Fibroblast of skin of back (primary cell): ENCODE results near the gene ARHGAP24. TPM values are rescaled to one million over a fixed set of nuclear protein-coding genes. Genes with fewer than 3 reads are reported as not detected.

Experiments
- DNase-seq: peaks from one replicate; pipeline ENCODE4 v3.0.0-alpha.2; 2013
- polyA plus RNA-seq, 2 experiments: library from polyadenylated mRNA; unstranded; fragments of 120-200 nt; gene quantifications; one replicate each; pipeline ENCODE4 v1.2.1, GENCODE V29; 2013; ENCODE audit not compliant: insufficient read length in 2 of 2

ARHGAP24 gene
- polyA plus RNA-seq (2013, experiment 1 of 2; ENCODE audit: insufficient read length) = 23.1 TPM
- 19.4 TPM for polyA plus RNA-seq (2013, experiment 2 of 2; ENCODE audit: insufficient read length)

DNA sequence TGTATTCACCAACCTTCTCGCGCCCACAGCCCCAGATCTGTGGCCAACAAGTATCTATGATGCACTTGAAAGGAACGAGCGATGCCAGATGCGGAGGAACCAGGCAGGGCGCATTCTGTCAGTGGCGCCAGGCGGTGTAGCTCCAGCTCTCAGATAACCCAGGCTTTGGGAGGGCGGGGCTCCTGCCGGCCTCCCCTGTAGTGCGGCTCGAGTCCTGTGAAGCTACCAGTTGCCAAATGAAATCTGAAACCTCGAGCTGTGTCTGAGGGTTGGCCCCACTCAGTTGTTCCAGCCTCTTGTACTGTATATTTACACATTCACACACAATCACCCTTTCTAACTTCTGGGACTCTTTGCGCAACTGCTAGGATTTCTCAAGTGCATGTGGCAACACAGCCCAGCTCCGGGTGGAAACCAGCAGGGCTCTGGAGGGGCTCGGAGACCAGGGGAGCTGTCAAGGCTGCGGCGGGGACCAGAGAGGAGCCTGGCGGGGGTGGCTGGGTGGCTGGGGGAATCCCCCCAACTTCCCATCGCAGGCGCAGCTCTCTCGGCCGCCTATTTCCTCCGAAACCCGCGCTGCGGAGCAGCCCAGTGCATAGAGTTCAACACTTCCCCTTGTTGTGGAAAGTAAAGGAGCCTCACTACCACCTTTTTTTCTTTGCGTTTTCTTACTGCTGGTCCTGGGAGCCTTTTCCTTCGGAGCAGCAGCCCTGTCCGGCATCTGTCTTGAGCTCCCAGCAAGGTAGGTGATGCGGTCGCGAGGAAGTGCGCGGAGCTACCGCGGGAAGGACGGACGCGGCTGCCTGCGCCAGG is at the start of gene ARHGAP24:
Gene ARHGAP24 (plus strand): TSS at position 333 of the 813 bp plus-strand sequence.
- peak; percentile 91 for DNase-seq

- no peak for DNase-seq
Measured at GRCh38 chr4:85426366-85426765, 48.6 kb upstream of the ARHGAP24 start.

DNA sequence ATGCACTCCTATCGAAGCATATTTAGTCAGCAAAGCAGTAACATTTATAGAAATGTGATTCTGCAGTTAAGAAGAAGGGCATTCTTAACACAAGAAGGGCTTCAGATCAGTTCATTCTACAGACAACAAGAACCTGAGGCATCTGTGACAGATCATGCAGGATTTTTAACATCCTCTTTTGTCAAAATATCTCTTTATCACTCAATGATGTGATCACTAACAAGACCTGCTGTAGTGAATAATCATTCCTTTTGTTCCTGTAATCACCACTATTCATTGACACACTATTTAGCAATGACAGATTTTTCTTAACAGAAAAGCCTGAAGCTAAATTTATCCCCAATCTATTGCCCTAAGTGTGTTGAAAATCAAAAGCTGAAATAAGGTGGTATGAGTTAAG is 47.8 kb upstream of the ARHGAP24 start:
- no peak for DNase-seq

GRCh38 chr4:85430226-85430625 is 44.7 kb upstream of the ARHGAP24 start:
- no peak for DNase-seq

- no peak for DNase-seq
Measured at GRCh38 chr4:85430697-85431096, 44.3 kb upstream of the ARHGAP24 start.

GRCh38 chr4:85431156-85431555 is 43.8 kb upstream of the ARHGAP24 start:
- DNase-seq = no peak

DNA sequence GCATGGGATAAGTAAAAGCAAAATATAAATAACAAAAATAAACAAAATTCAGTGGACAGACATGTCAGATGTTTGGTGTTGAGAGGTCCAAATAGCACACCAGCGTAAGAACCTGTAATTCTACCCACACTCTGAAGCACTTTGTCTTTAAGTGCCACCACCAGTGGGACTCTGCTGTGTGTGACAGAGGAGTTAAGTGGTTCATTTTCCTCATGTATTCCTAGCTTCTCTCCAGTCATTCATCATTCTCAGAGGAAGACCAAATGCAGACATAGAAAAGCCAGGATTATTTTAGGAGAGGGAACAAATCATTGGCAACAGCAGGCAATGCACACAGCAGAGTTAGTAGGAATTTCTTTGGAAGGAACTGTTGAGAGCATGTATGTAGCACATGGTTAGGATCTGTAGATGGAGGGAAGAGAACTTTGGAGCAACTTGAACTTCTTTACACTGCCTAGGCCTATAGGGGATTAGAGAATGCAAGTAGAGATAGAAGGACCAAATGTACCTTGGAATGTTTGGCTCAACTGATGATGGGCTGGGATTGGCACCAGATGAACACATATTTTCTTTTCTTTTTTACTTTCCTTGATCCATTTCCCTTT is 43.0 kb upstream of the ARHGAP24 start:
- no peak for DNase-seq

DNA sequence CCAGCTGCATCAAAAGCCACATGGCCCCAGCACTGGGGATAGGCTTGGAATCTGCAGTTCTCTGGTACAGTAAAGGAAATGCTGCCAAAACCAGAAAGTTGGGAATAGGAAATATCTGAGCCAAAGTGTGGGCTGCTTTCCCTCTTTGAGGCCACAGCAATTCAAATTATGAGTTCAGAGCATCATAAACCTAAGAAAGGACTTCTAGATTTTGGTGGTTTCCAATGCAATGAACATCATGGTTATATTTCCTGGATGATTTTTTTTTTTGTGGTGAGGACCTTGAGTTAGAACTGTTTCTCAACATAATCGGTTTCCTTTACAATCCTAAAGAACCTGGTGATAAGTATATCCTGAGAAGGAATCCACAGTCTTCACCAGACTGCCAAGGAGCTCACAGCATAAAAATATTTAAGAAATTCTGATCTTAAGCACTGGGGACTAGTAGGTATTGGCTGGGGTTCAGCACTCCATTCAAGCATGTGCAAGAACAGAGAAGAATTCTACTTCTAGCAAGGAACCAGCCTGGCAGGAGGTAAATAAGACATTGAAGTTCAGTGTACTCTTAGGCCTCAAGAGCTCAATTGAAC is 29.8 kb upstream of the ARHGAP24 start:
- DNase-seq = no peak

DNA sequence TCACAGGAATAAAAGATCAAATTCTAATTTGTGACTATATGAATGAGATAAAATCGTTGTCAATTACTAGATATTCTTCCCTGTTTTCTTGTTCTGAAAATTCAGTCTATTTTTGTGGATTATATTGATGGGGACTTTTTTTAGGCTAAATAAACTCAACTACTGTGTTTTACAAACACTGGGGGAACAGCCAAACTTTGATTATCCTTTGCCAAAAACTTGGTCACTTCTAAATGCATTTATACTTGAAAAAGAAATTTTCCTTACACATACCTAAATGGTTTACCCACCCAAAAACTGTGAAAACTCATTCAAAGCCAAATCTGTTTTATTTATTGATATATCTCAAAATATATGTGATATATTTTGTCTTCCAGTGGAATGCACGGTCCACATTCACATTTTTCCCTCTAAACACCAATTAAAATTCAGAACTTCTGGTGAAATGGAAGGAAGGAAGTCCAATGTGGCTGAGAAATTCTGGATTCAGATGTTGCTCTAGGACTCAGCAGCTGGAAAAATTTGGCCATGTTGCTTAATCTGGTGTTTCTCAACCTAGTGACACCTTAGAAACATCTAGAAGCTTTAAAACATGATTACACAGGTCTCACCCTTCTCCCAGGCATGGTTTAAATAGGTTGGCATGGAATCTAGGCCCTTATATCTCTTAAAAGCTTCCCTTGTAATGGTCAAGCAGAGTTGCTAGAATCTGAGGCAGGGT is 28.6 kb upstream of the ARHGAP24 start:
- no peak for DNase-seq

GRCh38 chr4:85448906-85449890 is 25.8 kb upstream of the ARHGAP24 start:
- no peak for DNase-seq

DNA sequence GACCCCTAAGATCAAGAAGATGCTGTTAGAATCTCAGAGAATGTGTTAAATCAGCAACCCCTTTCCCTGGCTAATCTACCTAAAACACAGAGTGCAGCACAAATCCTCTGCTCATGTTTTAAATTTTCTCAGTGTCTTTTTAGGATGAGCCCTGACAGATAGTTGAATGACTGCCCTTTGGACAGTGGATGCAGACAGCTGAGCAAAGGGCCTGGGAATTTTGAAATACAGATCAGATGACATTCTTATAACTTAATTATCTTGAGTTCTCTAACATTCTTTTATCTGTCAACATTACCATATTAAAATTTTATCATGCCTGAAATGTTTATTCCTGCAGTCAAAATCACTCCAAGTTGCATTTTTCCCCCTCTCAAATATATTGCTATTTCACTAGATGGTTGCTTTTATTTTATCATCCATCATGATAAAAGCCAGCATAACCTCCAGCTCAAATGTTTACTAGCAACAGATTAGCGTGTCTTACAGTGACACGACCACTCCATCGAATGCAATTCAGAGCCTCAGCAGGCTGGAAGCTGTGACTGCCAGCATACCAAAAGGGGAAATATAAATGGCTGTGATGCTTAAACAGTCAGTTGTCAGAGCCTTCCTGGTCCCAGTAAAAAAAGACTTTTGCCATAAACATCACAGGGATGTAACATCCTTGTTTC is 22.8 kb upstream of the ARHGAP24 start:
- no peak for DNase-seq

GRCh38 chr4:85455942-85456341 is 19.0 kb upstream of the ARHGAP24 start:
- DNase-seq = no peak

DNA sequence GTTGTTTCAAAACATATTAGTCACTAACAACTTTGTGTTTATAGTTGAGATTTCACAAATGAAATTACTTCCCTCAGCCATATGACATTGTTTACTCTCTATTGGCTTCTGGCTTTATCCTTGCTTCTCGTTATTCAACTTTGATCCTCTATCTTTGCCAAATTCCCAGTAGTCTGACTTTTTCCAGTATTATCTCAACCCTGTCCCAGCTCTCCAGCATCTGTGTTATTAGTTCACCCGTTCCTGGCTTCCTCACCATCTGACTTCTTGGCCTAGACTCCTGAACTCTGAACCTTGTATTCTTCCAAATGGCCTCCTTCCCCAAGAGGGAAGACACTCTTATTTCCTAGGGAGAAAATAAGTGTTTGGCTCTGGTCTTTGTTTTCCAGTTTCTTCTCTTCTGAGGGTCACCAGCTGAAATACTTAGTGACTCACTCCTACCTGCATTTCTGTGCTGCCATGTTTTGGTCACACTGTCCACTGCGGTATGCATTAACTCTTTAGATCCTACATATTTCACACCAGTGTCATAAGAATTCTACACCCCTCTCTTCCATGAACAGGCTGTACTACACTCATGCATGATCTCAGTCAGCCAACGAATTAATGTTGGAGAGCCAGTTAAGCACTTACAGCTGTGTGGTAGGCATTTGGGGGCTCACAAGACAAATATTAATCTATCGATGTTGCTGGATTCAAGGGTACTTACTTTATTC is 17.0 kb upstream of the ARHGAP24 start:
- DNase-seq = no peak

GRCh38 chr4:85459736-85460135 is 15.2 kb upstream of the ARHGAP24 start:
- no peak for DNase-seq

- no peak for DNase-seq
Measured at GRCh38 chr4:85474356-85474755, 594 bp upstream of the ARHGAP24 start.

- no peak for DNase-seq
Measured at GRCh38 chr4:85475631-85476233, 782 bp downstream of the ARHGAP24 start.

DNA sequence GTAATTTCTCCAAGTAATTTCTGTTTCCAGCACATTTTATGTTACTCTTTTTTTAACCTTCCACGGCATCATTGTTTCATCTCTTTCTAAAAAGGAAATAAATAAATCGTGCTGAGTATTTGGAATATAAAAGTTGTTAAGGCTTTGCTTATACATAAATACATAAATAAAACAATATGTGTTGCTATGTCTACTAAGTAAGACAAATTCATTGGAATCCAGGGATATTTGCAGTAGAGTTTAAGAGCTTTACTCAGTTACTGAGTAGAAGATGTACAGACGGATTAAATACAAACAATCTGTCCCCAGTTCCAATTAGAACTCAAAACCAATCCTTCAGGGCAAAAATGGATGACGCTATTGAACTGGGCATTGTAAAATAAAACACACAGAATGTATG is 1.4 kb downstream of the ARHGAP24 start:
- DNase-seq = no peak

GRCh38 chr4:85477534-85477933 is 2.6 kb downstream of the ARHGAP24 start:
- DNase-seq = no peak

DNA sequence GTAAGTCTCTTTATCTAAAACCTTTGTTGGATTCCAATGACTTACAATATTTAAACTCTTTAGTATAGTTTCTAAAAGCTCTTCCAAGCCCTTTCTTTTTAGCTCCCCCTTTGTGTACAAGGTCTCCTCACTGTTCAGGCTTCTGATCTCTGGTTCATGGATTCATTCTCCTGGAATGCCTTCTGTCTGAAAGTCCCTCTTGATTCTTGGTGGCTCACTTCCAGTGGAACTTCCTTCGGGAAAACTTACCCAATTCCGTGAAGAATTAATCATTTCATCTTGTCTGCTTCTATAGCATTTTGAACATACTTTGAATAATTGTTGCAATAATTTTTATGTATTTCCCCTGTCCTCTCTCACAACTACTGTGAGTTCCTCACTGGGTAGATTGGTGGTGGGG is 3.6 kb downstream of the ARHGAP24 start:
- peak; percentile 88 for DNase-seq
